Progenitor cell of endocrine pancreas (in vitro differentiated cells): ENCODE data around the gene ZFHX3. TPM values are rescaled to one million over a fixed set of nuclear protein-coding genes. Genes with fewer than 3 reads are reported as not detected.

Experiments used
- DNase-seq: peaks from one replicate; pipeline ENCODE4 v3.0.0; 2021; ENCODE audit warnings: low spot score; ENCODE audit not compliant: unreplicated experiment
- H3K27ac Mint-ChIP-seq: 2 replicates; pipeline ENCODE4 v1.8.0; 2021; ENCODE audit warnings: mild to moderate bottlenecking, moderate library complexity, mixed read lengths
- H3K27me3 Mint-ChIP-seq: 2 replicates; pipeline ENCODE4 v1.8.0; 2021; ENCODE audit warnings: mixed read lengths
- H3K36me3 Mint-ChIP-seq: 2 replicates; pipeline ENCODE4 v1.8.0; 2022; ENCODE audit warnings: mixed read lengths; ENCODE audit not compliant: insufficient read depth
- H3K4me1 Mint-ChIP-seq: 2 replicates; pipeline ENCODE4 v1.8.0; 2021; ENCODE audit warnings: low read depth, mixed read lengths
- H3K4me3 Mint-ChIP-seq: 2 replicates; pipeline ENCODE4 v1.8.0; 2021; ENCODE audit warnings: low read depth, mild to moderate bottlenecking, moderate library complexity, mixed read lengths
- H3K9me3 Mint-ChIP-seq: 2 replicates; pipeline ENCODE4 v1.8.0; 2021; ENCODE audit warnings: low read depth, mixed read lengths
- CTCF ChIP-seq: fragments of 200-600 bp; sonication (generic); IDR thresholded peaks from one replicate; pipeline ENCODE4 v1.5.0; 2021; ENCODE audit warnings: antibody characterized with exemption, mild to moderate bottlenecking; ENCODE audit not compliant: unreplicated experiment
- total RNA-seq: library from RNA; stranded (reverse); gene quantifications from 2 replicates; pipeline ENCODE4 v1.2.1, GENCODE V29; 2021

Gene ZFHX3
- total RNA-seq, 1 donor from 2014 or later: 54.0 TPM

DNA sequence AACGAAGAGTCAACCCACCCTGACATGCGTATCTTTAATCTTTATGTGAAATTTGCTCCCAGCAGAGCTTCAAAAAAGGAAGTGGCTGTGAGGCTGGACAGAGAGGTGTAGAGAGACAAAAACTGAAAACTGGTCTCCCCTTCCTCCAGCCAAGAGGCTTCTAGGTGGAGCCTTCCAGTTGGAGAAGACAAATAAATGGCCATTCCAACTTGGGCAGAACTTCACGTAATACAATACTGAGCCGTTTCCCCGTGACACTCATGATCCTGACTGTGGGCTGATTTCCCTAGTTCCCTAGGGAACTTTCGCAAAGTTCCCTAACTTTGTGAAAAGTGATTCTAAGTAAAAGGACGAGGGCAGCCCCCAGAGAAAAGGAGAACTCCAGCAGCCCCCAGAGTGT lies 78.8 kb downstream of the ZFHX3 start:
- H3K27ac Mint-ChIP-seq: peak overlapping the region; percentile 9
- H3K36me3 Mint-ChIP-seq: peaks cover 7% of the 10 kb centered on the region
- H3K4me3 Mint-ChIP-seq: no peak overlapping the region
- no peak for DNase-seq
- no peaks in the 10 kb centered on the region for H3K27me3 Mint-ChIP-seq
- TF ChIP-seq CTCF: no peak
- peaks cover 20% of the 10 kb centered on the region for H3K4me1 Mint-ChIP-seq
- no peaks in the 10 kb centered on the region for H3K9me3 Mint-ChIP-seq

DNA sequence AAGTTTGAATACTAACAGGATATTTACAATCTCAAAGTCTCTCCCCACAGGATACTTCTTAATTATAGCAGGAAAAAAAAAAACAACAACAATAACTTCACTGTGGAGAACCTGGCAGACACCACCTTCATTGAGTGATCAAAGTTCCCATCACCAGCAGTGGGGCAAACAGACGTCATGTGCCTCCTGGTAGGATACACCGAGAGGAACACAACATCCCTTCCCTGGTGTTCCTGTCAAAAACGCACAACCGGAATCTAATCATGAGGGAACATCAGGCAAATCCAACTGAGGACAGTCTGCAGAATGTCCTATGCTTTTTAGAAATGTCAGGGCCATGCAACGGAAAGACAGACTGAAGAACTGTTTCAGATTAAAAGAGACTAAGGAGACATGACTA lies 80.0 kb downstream of the ZFHX3 start:
- no peak overlapping the region for H3K4me3 Mint-ChIP-seq
- H3K27ac Mint-ChIP-seq: no peak overlapping the region
- peaks cover 32% of the 10 kb centered on the region for H3K4me1 Mint-ChIP-seq
- TF ChIP-seq CTCF: no peak
- peaks cover 7% of the 10 kb centered on the region for H3K36me3 Mint-ChIP-seq
- H3K27me3 Mint-ChIP-seq: no peaks in the 10 kb centered on the region
- H3K9me3 Mint-ChIP-seq: no peaks in the 10 kb centered on the region
- no peak for DNase-seq

GRCh38 chr16:72963533-72964315 lies 84.2 kb downstream of the ZFHX3 start:
- DNase-seq: no peak
- Mint-ChIP-seq H3K4me3 (no peak overlapping the region), H3K27ac (no peak overlapping the region), H3K36me3 (peaks cover 21% of the 10 kb centered on the region), H3K9me3 (no peaks in the 10 kb centered on the region), H3K27me3 (no peaks in the 10 kb centered on the region), H3K4me1 (peaks cover 34% of the 10 kb centered on the region)
- TF ChIP-seq CTCF: no peak

DNA sequence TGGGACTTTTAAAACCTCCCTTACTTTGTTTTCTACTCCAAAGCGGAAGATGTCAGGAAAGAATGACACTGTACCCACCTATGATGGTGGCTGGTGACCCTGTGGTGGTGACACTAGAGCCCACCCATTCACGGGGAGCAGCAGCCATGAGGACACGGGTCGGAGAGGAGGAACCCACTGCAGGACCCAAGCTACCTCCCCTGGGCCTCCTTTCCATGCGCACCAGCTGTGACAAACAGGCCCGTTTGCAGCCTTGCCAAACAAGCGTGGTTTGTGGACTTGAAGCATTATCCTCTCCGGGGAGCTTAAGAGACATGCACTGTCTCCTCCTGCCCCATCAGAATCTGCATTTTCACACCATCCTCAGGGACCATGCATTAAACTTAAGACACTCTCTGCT lies 85.6 kb downstream of the ZFHX3 start:
- Mint-ChIP-seq H3K4me3 (no peak overlapping the region), H3K36me3 (peaks cover 27% of the 10 kb centered on the region), H3K27ac (peak overlapping the region; percentile 57)

DNA sequence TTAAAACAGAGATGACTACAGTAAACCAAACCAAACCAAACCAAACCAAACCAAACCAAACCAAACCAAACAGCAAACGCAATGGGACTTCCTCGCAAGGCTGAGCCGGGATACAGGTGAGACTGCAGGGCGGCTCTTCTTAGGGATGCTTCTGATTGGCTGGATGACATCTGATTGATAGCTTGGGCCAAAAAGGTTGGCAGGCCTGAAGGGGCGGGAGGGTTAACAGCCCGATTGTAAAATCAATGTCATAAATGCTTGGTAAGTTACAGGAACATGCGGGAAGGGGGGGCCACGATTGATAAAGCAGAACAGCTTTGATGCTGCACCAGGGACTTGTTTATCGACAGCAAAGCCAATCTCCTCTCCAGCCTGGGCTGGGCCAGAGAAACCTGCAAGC lies 86.1 kb downstream of the ZFHX3 start:
- no peak for TF ChIP-seq CTCF
- H3K27me3 Mint-ChIP-seq: no peaks in the 10 kb centered on the region
- no peaks in the 10 kb centered on the region for H3K9me3 Mint-ChIP-seq
- H3K36me3 Mint-ChIP-seq: peaks cover 30% of the 10 kb centered on the region
- peak overlapping the region; percentile 57 for H3K27ac Mint-ChIP-seq
- DNase-seq: no peak
- H3K4me3 Mint-ChIP-seq: no peak overlapping the region
- H3K4me1 Mint-ChIP-seq: peaks cover 30% of the 10 kb centered on the region

More for the DNA sequence above, 85.6 kb downstream of the ZFHX3 start:
- Mint-ChIP-seq H3K4me1 (peaks cover 30% of the 10 kb centered on the region), H3K9me3 (no peaks in the 10 kb centered on the region), H3K27me3 (no peaks in the 10 kb centered on the region)
- DNase-seq: no peak
- TF ChIP-seq CTCF: no peak
